ENCODE data around the gene METTL22.

Gene METTL22

DNA sequence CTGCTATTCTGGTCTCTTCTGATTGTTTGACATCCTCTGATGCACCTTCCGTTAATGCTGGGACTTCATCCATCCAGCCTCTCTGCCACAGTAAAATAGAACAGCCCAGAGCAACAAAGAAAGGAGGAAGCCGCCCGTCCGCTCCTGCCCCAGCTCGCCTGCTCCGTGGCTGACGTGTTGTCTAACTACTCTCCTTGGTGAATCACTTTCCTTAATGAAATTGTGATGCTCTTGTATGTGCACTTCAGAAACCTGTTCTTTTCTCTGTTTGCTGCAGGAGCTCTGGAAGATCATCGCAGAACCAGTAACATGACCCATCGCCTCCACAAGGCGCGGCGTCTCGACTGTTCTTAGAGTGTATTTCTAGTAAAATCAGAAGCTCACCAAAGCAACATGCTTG lies 24.3 kb downstream of the METTL22 start:
- peaks cover 3% of the 10 kb centered on the region for H3K4me1 ChIP-seq (ENCODE audit: insufficient read depth, low read length, poor library complexity, severe bottlenecking)
- no peak overlapping the region for H3K4me2 ChIP-seq (ENCODE audit: low read depth, low read length, poor library complexity, severe bottlenecking)
- H3K9ac ChIP-seq (ENCODE audit: low read depth, low read length, poor library complexity, severe bottlenecking) = no peak overlapping the region
- H2AFZ ChIP-seq (ENCODE audit: low read length) = no peak overlapping the region
- H4K20me1 ChIP-seq (ENCODE audit: insufficient read depth, low read length, poor library complexity, severe bottlenecking) = no peaks in the 10 kb centered on the region
- H3K4me3 ChIP-seq (ENCODE audit: low read length, poor library complexity, severe bottlenecking) = no peak overlapping the region
- H3K79me2 ChIP-seq (ENCODE audit: insufficient read depth, low read length) = no peaks in the 10 kb centered on the region
- no peaks in the 10 kb centered on the region for H3F3A ChIP-seq (ENCODE audit: low read depth)
- peaks cover 31% of the 10 kb centered on the region; the same call in 1 of the 2 replicates for H3K36me3 ChIP-seq (ENCODE audit: insufficient read depth, low read length)
- TF ChIP-seq EZH2phosphoT487 (IDR thresholded peaks at IDR 0.05; ENCODE audit: borderline replicate concordance) = no peak
- TF ChIP-seq, protein P1, sequence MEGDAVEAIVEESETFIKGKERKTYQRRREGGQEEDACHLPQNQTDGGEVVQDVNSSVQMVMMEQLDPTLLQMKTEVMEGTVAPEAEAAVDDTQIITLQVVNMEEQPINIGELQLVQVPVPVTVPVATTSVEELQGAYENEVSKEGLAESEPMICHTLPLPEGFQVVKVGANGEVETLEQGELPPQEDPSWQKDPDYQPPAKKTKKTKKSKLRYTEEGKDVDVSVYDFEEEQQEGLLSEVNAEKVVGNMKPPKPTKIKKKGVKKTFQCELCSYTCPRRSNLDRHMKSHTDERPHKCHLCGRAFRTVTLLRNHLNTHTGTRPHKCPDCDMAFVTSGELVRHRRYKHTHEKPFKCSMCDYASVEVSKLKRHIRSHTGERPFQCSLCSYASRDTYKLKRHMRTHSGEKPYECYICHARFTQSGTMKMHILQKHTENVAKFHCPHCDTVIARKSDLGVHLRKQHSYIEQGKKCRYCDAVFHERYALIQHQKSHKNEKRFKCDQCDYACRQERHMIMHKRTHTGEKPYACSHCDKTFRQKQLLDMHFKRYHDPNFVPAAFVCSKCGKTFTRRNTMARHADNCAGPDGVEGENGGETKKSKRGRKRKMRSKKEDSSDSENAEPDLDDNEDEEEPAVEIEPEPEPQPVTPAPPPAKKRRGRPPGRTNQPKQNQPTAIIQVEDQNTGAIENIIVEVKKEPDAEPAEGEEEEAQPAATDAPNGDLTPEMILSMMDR (conservative IDR thresholded peaks at IDR 0.05; ENCODE audit: low read length) = no peak
- no peaks in the 10 kb centered on the region for H3K9me2 ChIP-seq (replicated peaks; ENCODE audit: low read depth, low read length)
- H3K9me3 ChIP-seq (ENCODE audit: insufficient read depth, low read depth, low read length) = no peaks in the 10 kb centered on the region
- no peaks in the 10 kb centered on the region for H3K27me3 ChIP-seq (ENCODE audit: insufficient read depth, low read length, poor library complexity, severe bottlenecking)

DNA sequence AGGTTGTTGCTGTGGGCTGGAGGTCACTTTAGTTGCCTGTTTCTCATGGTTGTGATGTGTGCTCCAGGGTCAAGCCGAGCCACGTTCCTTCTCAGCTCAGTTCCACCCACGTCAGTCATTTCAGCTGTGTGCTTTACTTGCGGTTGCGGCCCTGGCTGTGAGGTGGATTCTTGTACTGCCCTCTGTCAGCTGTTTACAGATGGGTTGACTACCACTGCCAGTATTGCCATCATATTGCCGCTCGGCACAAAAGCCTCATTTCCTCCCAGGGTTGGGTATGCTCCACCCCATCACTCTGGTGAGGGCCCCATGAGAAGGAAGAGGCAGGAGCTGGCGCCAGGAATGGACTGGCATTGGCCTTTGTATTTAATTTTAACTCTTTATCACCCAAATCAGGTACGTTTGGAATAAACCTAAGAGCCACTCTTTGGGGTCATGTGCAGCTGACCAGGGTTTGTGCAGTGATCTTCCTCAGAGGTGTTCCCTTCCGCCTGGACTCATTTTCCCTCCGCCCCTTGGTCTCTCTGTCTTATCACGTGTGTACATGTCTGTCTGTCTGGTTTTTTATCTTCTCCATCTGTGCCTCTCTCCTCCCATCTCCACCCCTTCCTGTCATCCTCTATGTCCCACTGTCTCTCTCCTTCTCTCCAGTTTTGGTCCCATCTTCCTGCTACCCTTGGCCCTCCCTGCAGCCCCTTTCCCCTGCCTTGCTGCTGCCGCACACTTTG lies 25.0 kb downstream of the METTL22 start:
- TF ChIP-seq EZH2phosphoT487 (IDR thresholded peaks at IDR 0.05; ENCODE audit: borderline replicate concordance) = no peak
- TF ChIP-seq, protein P1 (conservative IDR thresholded peaks at IDR 0.05; ENCODE audit: low read length) = no peak
- Histone ChIP-seq H2AFZ (ENCODE audit: low read length) (no peak overlapping the region), H3K4me2 (ENCODE audit: low read depth, low read length, poor library complexity, severe bottlenecking) (no peak overlapping the region), H3K9ac (ENCODE audit: low read depth, low read length, poor library complexity, severe bottlenecking) (no peak overlapping the region), H3K79me2 (ENCODE audit: insufficient read depth, low read length) (no peaks in the 10 kb centered on the region), H3K4me3 (ENCODE audit: low read length, poor library complexity, severe bottlenecking) (no peak overlapping the region), H3K9me3 (ENCODE audit: insufficient read depth, low read depth, low read length) (no peaks in the 10 kb centered on the region), H3K36me3 (ENCODE audit: insufficient read depth, low read length) (peaks cover 31% of the 10 kb centered on the region; the same call in 1 of the 2 replicates), H3K4me1 (ENCODE audit: insufficient read depth, low read length, poor library complexity, severe bottlenecking) (peaks cover 3% of the 10 kb centered on the region), H3K27me3 (ENCODE audit: insufficient read depth, low read length, poor library complexity, severe bottlenecking) (no peaks in the 10 kb centered on the region), H3K9me2 (replicated peaks; ENCODE audit: low read depth, low read length) (no peaks in the 10 kb centered on the region), H4K20me1 (ENCODE audit: insufficient read depth, low read length, poor library complexity, severe bottlenecking) (no peaks in the 10 kb centered on the region), H3F3A (ENCODE audit: low read depth) (no peaks in the 10 kb centered on the region)

DNA sequence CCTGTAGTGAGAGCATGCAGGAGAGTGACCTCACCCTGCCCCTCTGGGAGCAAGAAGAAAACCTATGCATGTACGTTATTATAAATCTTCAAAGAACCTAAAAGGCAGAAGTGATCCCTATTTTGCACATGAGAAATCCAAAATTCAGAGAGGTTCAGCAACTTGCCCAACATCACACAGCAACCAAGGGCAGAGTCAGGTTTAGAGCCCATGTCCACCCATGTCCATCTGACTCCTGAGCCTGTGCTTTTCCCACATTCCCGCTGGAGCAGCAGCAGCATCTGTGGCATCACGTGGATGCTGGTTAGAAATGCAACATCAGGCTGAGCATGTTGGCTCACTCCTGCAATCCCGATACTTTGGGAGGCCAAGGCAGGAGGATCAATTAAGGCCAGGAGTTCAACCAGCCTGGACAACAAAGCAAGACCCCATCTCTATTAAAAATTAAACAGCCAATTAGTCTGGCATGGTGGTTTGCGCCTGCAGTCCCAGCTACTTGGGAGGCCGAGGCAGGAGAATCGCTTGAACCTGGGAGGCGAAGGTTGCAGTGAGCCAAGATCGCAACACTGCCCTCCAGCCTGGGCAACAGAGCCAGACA lies 26.3 kb downstream of the METTL22 start:
- no peaks in the 10 kb centered on the region for H4K20me1 ChIP-seq (ENCODE audit: insufficient read depth, low read length, poor library complexity, severe bottlenecking)
- H3K9me2 ChIP-seq (replicated peaks; ENCODE audit: low read depth, low read length) = no peaks in the 10 kb centered on the region
- H3K9me3 ChIP-seq (ENCODE audit: insufficient read depth, low read depth, low read length) = no peaks in the 10 kb centered on the region
- TF ChIP-seq, protein P1 (conservative IDR thresholded peaks at IDR 0.05; ENCODE audit: low read length) = no peak
- no peak for TF ChIP-seq EZH2phosphoT487 (IDR thresholded peaks at IDR 0.05; ENCODE audit: borderline replicate concordance)
- no peaks in the 10 kb centered on the region for H3F3A ChIP-seq (ENCODE audit: low read depth)
- no peaks in the 10 kb centered on the region for H3K79me2 ChIP-seq (ENCODE audit: insufficient read depth, low read length)
- no peak overlapping the region for H3K4me3 ChIP-seq (ENCODE audit: low read length, poor library complexity, severe bottlenecking)
- peaks cover 26% of the 10 kb centered on the region; the same call in 1 of the 2 replicates for H3K36me3 ChIP-seq (ENCODE audit: insufficient read depth, low read length)
- H3K27me3 ChIP-seq (ENCODE audit: insufficient read depth, low read length, poor library complexity, severe bottlenecking) = no peaks in the 10 kb centered on the region
- peaks cover 3% of the 10 kb centered on the region for H3K4me1 ChIP-seq (ENCODE audit: insufficient read depth, low read length, poor library complexity, severe bottlenecking)
- H3K9ac ChIP-seq (ENCODE audit: low read depth, low read length, poor library complexity, severe bottlenecking) = no peak overlapping the region
- H3K4me2 ChIP-seq (ENCODE audit: low read depth, low read length, poor library complexity, severe bottlenecking) = no peak overlapping the region
- no peak overlapping the region for H2AFZ ChIP-seq (ENCODE audit: low read length)

Data from Loucy (cell line).